Suprapubic skin (tissue), 4 donors: ENCODE data around the gene ATXN7L1.

ENCODE experiments used
- EP300 ChIP-seq: sonication (generic); formaldehyde crosslinking; IDR thresholded peaks from one replicate; pipeline ENCODE4 v1.6.1; 2017; ENCODE audit warnings: antibody characterized with exemption
- POLR2A ChIP-seq, 2 donors: fragments of 450-650 bp; IDR thresholded peaks; one replicate each; pipeline ENCODE4 v1.6.1; 2017; ENCODE audit warnings: antibody characterized with exemption in 2 of 2, mild to moderate bottlenecking in 2 of 2, moderate library complexity in 2 of 2
- POLR2AphosphoS5 ChIP-seq, 3 donors: sonication (generic); formaldehyde crosslinking; IDR thresholded peaks; one replicate each; pipeline ENCODE4 v1.6.1; 2017; ENCODE audit warnings: antibody characterized with exemption in 3 of 3
- TF ChIP-seq, protein P1 (sequence below), 2 donors: fragments of 200-600 bp in 1 of 2; fragments of 450-650 bp in 1 of 2; sonication (generic) in 1 of 2; IDR thresholded peaks; one replicate each; pipeline ENCODE4 v1.5.1; 2016 to 2019; ENCODE audit warnings: antibody characterized with exemption in 2 of 2, mild to moderate bottlenecking in 1 of 2, moderate library complexity in 1 of 2

GRCh38 chr7:105802604-105803428 lies 73.6 kb downstream of the ATXN7L1 start:
- TF ChIP-seq, protein P1, sequence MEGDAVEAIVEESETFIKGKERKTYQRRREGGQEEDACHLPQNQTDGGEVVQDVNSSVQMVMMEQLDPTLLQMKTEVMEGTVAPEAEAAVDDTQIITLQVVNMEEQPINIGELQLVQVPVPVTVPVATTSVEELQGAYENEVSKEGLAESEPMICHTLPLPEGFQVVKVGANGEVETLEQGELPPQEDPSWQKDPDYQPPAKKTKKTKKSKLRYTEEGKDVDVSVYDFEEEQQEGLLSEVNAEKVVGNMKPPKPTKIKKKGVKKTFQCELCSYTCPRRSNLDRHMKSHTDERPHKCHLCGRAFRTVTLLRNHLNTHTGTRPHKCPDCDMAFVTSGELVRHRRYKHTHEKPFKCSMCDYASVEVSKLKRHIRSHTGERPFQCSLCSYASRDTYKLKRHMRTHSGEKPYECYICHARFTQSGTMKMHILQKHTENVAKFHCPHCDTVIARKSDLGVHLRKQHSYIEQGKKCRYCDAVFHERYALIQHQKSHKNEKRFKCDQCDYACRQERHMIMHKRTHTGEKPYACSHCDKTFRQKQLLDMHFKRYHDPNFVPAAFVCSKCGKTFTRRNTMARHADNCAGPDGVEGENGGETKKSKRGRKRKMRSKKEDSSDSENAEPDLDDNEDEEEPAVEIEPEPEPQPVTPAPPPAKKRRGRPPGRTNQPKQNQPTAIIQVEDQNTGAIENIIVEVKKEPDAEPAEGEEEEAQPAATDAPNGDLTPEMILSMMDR (IDR thresholded peaks at IDR 0.05), result no peak
- TF ChIP-seq POLR2A (IDR thresholded peaks at IDR 0.05), result no peak
- TF ChIP-seq EP300, result no peak
- no peak for TF ChIP-seq POLR2AphosphoS5 (IDR thresholded peaks at IDR 0.05)
